ENCODE results near the gene FRMD3. TPM values are rescaled to one million over a fixed set of nuclear protein-coding genes. Genes with fewer than 3 reads are reported as not detected.

The FRMD3 gene
- total RNA-seq, 1 experiment from 2014 or later = 14.5 TPM

DNA sequence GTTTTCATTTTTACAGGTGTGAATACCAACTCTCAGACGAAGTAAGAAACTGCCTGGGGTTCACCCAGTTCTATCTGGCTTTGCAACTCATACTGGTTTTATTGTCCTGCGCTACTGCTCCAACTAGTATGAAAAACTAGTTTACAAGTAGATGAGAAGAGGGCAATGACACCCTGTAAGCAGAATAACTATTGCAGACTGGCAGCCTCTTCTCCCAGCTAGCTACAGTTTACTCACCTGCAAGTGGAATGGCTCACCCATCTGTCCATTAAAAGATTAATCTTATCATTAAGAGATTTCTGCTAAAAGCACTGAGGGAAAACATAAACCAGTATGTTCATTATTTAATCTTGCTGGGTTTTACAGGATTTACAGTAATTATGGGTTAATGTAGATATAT lies 113.4 kb downstream of the FRMD3 start:
- POLR2A ChIA-PET = no interaction called here
- no TSS peak for BruUV-seq (replicated peaks)
- TF ChIP-seq TCF7L2 (IDR thresholded peaks at IDR 0.05; ENCODE audit: low read depth, low read length) (no peak), POLR2AphosphoS5 (IDR thresholded peaks at IDR 0.05; ENCODE audit: low read depth, low read length) (no peak), SIN3A (IDR thresholded peaks at IDR 0.05; ENCODE audit: borderline replicate concordance, insufficient read depth, low read depth, low read length) (no peak)
- DNase-seq (ENCODE audit: low read depth, low spot score) = no peak
- in situ Hi-C loops (cut with HindIII; ENCODE audit: low pct_unique_long_range_greater_than_20kb, low sequenced_read_pairs) = no loop called here
- Histone ChIP-seq H3K36me3 (ENCODE audit: control insufficient read depth, insufficient read depth, low read length) (no peaks in the 10 kb centered on the region), H3K4me1 (ENCODE audit: control insufficient read depth, insufficient read depth, low read length) (peaks cover 21% of the 10 kb centered on the region), H3K4me3 (ENCODE audit: low read depth in 2 of 2, low read length in 2 of 2) (no peak overlapping the region), H3K27me3 (ENCODE audit: control insufficient read depth, insufficient read depth, low read length) (no peaks in the 10 kb centered on the region), H3K27ac (ENCODE audit: low read length) (peak overlapping the region; percentile 66; the same call in 1 of the 2 replicates), H3K9me3 (ENCODE audit: control insufficient read depth, insufficient read depth, low read depth, low read length) (no peaks in the 10 kb centered on the region)
- intact Hi-C loops (cut with micrococcal nuclease; ENCODE audit: unreplicated experiment) = no loop called here
- ATAC-seq = no peak
- CTCF ChIA-PET = no interaction called here

DNA sequence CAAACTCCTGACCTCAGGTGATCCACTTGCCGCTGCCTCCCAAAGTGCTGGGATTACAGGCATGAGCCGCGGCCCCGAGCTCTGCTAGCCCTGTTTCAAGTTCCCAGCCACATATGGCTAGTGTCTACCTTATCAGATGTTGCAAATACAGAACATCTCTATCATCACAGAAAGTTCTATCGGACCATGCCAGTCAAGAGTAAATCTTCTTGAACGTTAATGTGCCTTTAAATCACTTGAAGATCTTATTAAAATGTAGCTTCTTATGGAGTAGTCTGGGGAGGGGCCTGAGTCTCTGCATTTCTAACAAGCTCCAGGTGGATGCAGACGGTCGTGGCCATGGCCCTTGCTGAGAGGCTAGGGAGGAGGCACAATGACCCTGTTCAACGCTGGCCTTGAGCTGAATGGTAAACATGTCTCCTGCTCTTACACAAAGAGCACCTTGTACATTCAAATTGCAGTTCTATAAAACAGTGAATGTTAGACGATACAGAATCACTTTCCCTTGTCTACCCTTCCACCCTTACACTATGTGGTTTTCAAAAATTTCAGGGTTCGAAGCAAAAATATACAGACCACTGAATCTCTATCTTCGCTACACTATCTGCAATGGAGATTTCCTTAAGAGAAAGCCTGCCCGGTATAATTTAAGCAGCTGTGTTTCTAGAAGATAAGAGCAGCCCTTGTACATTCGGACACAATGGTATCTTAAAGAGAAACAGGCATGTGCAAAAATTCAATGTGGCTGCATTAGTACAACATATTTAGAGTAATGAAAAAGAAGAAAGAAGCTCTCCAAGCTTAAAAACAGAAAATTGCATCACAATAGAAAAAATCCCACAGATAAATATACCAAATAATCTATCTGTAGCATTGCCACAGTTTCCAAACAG lies 114.1 kb downstream of the FRMD3 start:
- Histone ChIP-seq H3K27ac (ENCODE audit: low read length) (peak overlapping the region; percentile 66; the same call in 1 of the 2 replicates), H3K4me1 (ENCODE audit: control insufficient read depth, insufficient read depth, low read length) (peaks cover 21% of the 10 kb centered on the region), H3K4me3 (ENCODE audit: low read depth in 2 of 2, low read length in 2 of 2) (no peak overlapping the region), H3K27me3 (ENCODE audit: control insufficient read depth, insufficient read depth, low read length) (no peaks in the 10 kb centered on the region), H3K9me3 (ENCODE audit: control insufficient read depth, insufficient read depth, low read depth, low read length) (no peaks in the 10 kb centered on the region), H3K36me3 (ENCODE audit: control insufficient read depth, insufficient read depth, low read length) (no peaks in the 10 kb centered on the region)
- CTCF ChIA-PET = no interaction called here
- DNase-seq (ENCODE audit: low read depth, low spot score) (no peak), ATAC-seq (no peak)
- POLR2A ChIA-PET = interaction anchor here (0.7 kb wide), 1 partner anchor 396 kb away, joined by 6 read pairs; no protein-coding TSS in a partner anchor
- intact Hi-C loops (cut with micrococcal nuclease; ENCODE audit: unreplicated experiment) (no loop called here), in situ Hi-C loops (cut with HindIII; ENCODE audit: low pct_unique_long_range_greater_than_20kb, low sequenced_read_pairs) (no loop called here)
- no TSS peak for BruUV-seq (replicated peaks)
- TF ChIP-seq TCF7L2 (IDR thresholded peaks at IDR 0.05; ENCODE audit: low read depth, low read length) (no peak), SIN3A (IDR thresholded peaks at IDR 0.05; ENCODE audit: borderline replicate concordance, insufficient read depth, low read depth, low read length) (no peak), POLR2AphosphoS5 (IDR thresholded peaks at IDR 0.05; ENCODE audit: low read depth, low read length) (no peak)
- TF ChIP-seq, protein P1, sequence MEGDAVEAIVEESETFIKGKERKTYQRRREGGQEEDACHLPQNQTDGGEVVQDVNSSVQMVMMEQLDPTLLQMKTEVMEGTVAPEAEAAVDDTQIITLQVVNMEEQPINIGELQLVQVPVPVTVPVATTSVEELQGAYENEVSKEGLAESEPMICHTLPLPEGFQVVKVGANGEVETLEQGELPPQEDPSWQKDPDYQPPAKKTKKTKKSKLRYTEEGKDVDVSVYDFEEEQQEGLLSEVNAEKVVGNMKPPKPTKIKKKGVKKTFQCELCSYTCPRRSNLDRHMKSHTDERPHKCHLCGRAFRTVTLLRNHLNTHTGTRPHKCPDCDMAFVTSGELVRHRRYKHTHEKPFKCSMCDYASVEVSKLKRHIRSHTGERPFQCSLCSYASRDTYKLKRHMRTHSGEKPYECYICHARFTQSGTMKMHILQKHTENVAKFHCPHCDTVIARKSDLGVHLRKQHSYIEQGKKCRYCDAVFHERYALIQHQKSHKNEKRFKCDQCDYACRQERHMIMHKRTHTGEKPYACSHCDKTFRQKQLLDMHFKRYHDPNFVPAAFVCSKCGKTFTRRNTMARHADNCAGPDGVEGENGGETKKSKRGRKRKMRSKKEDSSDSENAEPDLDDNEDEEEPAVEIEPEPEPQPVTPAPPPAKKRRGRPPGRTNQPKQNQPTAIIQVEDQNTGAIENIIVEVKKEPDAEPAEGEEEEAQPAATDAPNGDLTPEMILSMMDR (IDR thresholded peaks at IDR 0.05) = no peak
- TF ChIP-seq, protein P2, sequence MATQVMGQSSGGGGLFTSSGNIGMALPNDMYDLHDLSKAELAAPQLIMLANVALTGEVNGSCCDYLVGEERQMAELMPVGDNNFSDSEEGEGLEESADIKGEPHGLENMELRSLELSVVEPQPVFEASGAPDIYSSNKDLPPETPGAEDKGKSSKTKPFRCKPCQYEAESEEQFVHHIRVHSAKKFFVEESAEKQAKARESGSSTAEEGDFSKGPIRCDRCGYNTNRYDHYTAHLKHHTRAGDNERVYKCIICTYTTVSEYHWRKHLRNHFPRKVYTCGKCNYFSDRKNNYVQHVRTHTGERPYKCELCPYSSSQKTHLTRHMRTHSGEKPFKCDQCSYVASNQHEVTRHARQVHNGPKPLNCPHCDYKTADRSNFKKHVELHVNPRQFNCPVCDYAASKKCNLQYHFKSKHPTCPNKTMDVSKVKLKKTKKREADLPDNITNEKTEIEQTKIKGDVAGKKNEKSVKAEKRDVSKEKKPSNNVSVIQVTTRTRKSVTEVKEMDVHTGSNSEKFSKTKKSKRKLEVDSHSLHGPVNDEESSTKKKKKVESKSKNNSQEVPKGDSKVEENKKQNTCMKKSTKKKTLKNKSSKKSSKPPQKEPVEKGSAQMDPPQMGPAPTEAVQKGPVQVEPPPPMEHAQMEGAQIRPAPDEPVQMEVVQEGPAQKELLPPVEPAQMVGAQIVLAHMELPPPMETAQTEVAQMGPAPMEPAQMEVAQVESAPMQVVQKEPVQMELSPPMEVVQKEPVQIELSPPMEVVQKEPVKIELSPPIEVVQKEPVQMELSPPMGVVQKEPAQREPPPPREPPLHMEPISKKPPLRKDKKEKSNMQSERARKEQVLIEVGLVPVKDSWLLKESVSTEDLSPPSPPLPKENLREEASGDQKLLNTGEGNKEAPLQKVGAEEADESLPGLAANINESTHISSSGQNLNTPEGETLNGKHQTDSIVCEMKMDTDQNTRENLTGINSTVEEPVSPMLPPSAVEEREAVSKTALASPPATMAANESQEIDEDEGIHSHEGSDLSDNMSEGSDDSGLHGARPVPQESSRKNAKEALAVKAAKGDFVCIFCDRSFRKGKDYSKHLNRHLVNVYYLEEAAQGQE (IDR thresholded peaks at IDR 0.05; ENCODE audit: insufficient read depth in 1 of 2, low read depth in 2 of 2, low read length in 1 of 2) = no peak

DNA sequence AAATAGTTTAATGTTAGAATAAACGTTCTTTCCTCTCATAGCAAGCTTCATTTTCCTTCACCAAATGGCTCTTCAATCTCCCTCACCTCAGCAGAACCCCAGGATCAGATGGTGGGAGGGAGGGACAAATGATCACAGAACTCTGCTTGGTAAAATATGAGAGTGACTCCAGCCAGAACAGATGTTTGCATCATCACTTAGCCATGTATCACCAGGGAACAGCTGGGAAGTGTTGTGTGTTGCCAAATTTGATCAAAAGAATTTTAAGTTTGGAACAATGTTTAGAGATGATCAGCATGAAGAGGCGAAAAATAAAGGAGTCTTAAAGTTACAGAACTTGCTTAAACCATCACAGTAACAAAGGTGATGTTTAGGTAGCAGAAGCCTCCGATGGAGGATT lies 115.7 kb downstream of the FRMD3 start:
- Histone ChIP-seq H3K36me3 (ENCODE audit: control insufficient read depth, insufficient read depth, low read length) (no peaks in the 10 kb centered on the region), H3K4me1 (ENCODE audit: control insufficient read depth, insufficient read depth, low read length) (peaks cover 21% of the 10 kb centered on the region), H3K9me3 (ENCODE audit: control insufficient read depth, insufficient read depth, low read depth, low read length) (no peaks in the 10 kb centered on the region), H3K27me3 (ENCODE audit: control insufficient read depth, insufficient read depth, low read length) (no peaks in the 10 kb centered on the region), H3K27ac (ENCODE audit: low read length) (peak overlapping the region; percentile 59), H3K4me3 (ENCODE audit: low read depth in 2 of 2, low read length in 2 of 2) (no peak overlapping the region)
- DNase-seq (ENCODE audit: low read depth, low spot score) (no peak), ATAC-seq (no peak)
- TF ChIP-seq, protein P1 (IDR thresholded peaks at IDR 0.05) = no peak
- TF ChIP-seq, protein P2 (IDR thresholded peaks at IDR 0.05; ENCODE audit: insufficient read depth in 1 of 2, low read depth in 2 of 2, low read length in 1 of 2) = no peak
- no peak for TF ChIP-seq TCF7L2 (IDR thresholded peaks at IDR 0.05; ENCODE audit: low read depth, low read length)
- TF ChIP-seq POLR2AphosphoS5 (IDR thresholded peaks at IDR 0.05; ENCODE audit: low read depth, low read length) = no peak
- TF ChIP-seq SIN3A (IDR thresholded peaks at IDR 0.05; ENCODE audit: borderline replicate concordance, insufficient read depth, low read depth, low read length) = no peak
- ChIA-PET POLR2A (interaction anchor here (0.6 kb wide), 1 partner anchor 10 kb away, joined by 3 read pairs; no protein-coding TSS in a partner anchor), CTCF (no interaction called here)
- in situ Hi-C loops (cut with HindIII; ENCODE audit: low pct_unique_long_range_greater_than_20kb, low sequenced_read_pairs) = no loop called here
- BruUV-seq (replicated peaks) = no TSS peak
- intact Hi-C loops (cut with micrococcal nuclease; ENCODE audit: unreplicated experiment) = no loop called here

Measured in Panc1 (cell line).